ENCODE measurements around the gene C12orf76.

C12orf76 gene

GRCh38 chr12:109994401-109995175 lies 53.7 kb downstream of the C12orf76 start:
- peak; percentile 48 for DNase-seq

DNA sequence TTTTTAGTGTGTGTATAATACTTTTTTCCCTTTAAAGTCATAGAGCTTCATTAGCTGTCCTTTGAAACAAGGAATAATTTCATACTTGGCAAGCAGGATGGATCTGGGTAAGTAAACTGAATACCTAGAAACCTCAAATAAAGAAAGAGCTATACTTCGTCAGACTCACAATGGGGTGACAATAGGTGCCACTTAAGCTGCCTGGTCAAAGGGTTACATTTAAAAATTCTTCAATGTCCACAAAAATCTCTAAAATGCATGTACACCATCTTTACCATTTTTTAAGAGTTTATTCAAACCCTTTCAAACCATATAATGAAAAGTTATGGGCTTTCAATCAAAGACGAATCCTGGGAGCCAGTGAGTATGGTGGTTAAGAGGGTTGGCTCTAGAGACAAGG lies 55.2 kb downstream of the C12orf76 start:
- no peak for DNase-seq

DNA sequence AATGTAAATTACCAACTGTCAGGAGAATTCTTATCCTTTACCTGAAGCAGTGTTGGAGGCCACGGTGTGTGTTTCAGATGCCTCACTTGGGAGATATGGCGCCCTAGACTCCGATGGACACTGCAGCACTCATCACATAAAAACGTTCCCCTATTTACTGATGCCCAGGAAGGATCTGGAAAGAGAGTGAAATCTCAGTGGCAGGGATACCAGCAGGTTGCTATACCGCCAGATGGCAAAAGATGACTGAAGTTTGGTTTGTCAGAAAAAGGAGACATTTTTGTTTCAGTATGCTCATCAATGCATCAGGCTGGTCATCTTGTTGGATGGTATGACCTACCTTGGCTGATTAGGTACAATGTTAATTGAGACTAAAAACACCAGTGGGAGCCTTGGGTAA lies 56.7 kb downstream of the C12orf76 start:
- DNase-seq, result no peak
